T-cell (primary cell): Measurements from ENCODE around the gene PPP6C. TPM values are rescaled to one million over a fixed set of nuclear protein-coding genes. Genes with fewer than 3 reads are reported as not detected.
"Not testable (repeated sequence)": the region's sequence is repeated elsewhere in the genome, so short reads cannot be mapped to it uniquely, and the experiment has no call there.

ENCODE experiments used
- ATAC-seq, 4 experiments: fragments of 200-7000 bp in 3 of 4; fragments of 150-1000 bp in 1 of 4; cut with Tn5 transposase; replicated peaks in 1 of 4; 1 replicate in 3 of 4; 2 replicates in 1 of 4; pipeline ENCODE4 v1.10.0; 2021; ENCODE audit warnings: moderate library complexity in 3 of 4, mild to moderate bottlenecking in 2 of 4, moderate number of reproducible peaks in 1 of 4
- CTCF ChIA-PET, 2 donors: fragments of 300-600 bp; sonication (Branson Sonifier 250); formaldehyde crosslinking; loops; one replicate each; lab custom pipeline; 2022; ENCODE audit warnings: antibody characterized with exemption in 2 of 2; lab: Charles Lee
- POLR2A ChIA-PET, 2 donors: fragments of 300-600 bp; sonication (Branson Sonifier 250); formaldehyde crosslinking; loops; one replicate each; lab custom pipeline; 2022; ENCODE audit warnings: antibody characterized with exemption in 2 of 2; lab: Charles Lee
- DNase-seq, 35 experiments: peaks; one replicate each; pipeline versions ENCODE4 v3.0.0 to v3.0.0-alpha.2; 2013 to 2023
- H3K27ac ChIP-seq: one replicate; pipeline ENCODE4 v1.5.1; 2013; ENCODE audit warnings: low read length
- H3K27me3 ChIP-seq, 2 experiments: replicated peaks in 1 of 2; 1 replicate in 1 of 2; 2 replicates in 1 of 2; pipeline versions ENCODE4 v1.6.1 to v1.7.0; 2013; ENCODE audit warnings: low read length in 1 of 2, mixed read lengths in 1 of 2; ENCODE audit not compliant: control insufficient read depth in 2 of 2, insufficient read depth in 2 of 2; ENCODE audit errors: extremely low read depth in 1 of 2
- H3K36me3 ChIP-seq, 2 donors: 1 replicate in 1 of 2; 2 replicates in 1 of 2; pipeline versions ENCODE4 v1.6.1 to v1.7.0; 2013; ENCODE audit warnings: low read length in 1 of 2; ENCODE audit not compliant: control insufficient read depth in 2 of 2, insufficient read depth in 1 of 2; ENCODE audit errors: extremely low read depth in 1 of 2
- H3K4me1 ChIP-seq, 2 experiments: 1 replicate in 1 of 2; 2 replicates in 1 of 2; pipeline versions ENCODE4 v1.6.1 to v1.7.0; 2013; ENCODE audit warnings: low read length in 2 of 2, mixed read lengths in 1 of 2; ENCODE audit not compliant: insufficient read depth in 2 of 2, control insufficient read depth in 1 of 2; ENCODE audit errors: extremely low read depth in 1 of 2
- H3K4me3 ChIP-seq, 2 donors: 1 replicate in 1 of 2; 2 replicates in 1 of 2; pipeline versions ENCODE4 v1.5.1 to v1.7.0; 2013; ENCODE audit warnings: mild to moderate bottlenecking in 2 of 2, low read length in 1 of 2, moderate library complexity in 1 of 2; ENCODE audit not compliant: control insufficient read depth in 1 of 2; ENCODE audit errors: extremely low read depth in 1 of 2
- H3K9me3 ChIP-seq: 2 replicates; pipeline ENCODE4 v1.7.0; 2013
- H3K27ac Mint-ChIP-seq, 2 donors: one replicate each; pipeline ENCODE4 v1.8.0; 2020 to 2021; ENCODE audit warnings: mild to moderate bottlenecking in 2 of 2, mixed read lengths in 2 of 2
- H3K27me3 Mint-ChIP-seq, 2 donors: one replicate each; pipeline ENCODE4 v1.8.0; 2021 to 2022; ENCODE audit warnings: mixed read lengths in 2 of 2
- H3K36me3 Mint-ChIP-seq: one replicate; pipeline ENCODE4 v1.8.0; 2021; ENCODE audit warnings: mixed read lengths
- H3K4me1 Mint-ChIP-seq, 3 donors: one replicate each; pipeline ENCODE4 v1.8.0; 2020 to 2022; ENCODE audit warnings: mixed read lengths in 3 of 3, mild to moderate bottlenecking in 1 of 3
- H3K4me3 Mint-ChIP-seq, 3 donors: one replicate each; pipeline ENCODE4 v1.8.0; 2020 to 2022; ENCODE audit warnings: mild to moderate bottlenecking in 3 of 3, mixed read lengths in 3 of 3, moderate library complexity in 3 of 3
- H3K9me3 Mint-ChIP-seq, 3 donors: one replicate each; pipeline ENCODE4 v1.8.0; 2020 to 2022; ENCODE audit warnings: mixed read lengths in 3 of 3
- WGBS: methylation state at CpG from one replicate; pipeline ENCODE4 v1.1.5; 2013; ENCODE audit warnings: missing lambda C conversion rate; ENCODE audit not compliant: insufficient coverage; 5-methylcytosine and 5-hydroxymethylcytosine counted together
- total RNA-seq, 35 experiments: library from RNA in 6 of 35; stranded (reverse) in 6 of 35; fragments of 120-200 nt in 1 of 35; gene quantifications; one replicate each; pipeline versions ENCODE4 v1.2.1 to v1.2.4 and lab custom pipeline; 2013 to 2026

PPP6C gene
- total RNA-seq (10 to 100 TPM; 34.0 to 42.7 (median 37.0) TPM), total RNA-seq (lab: John Stamatoyannopoulos, UW) (49.3 to 110 (median 71.1) reads per million in 29 experiments)
- total RNA-seq (2013) = 53.0 TPM

GRCh38 chr9:125189361-125190289, at the start of gene PPP6C:
Gene PPP6C (minus strand): TSS chr9:125189803. CDS start chr9:125189718, 85 bp downstream.
- Mint-ChIP-seq H3K4me3 (peak within 1 kb of the TSS; percentile 91 to 97 (median 96)), H3K36me3 (peaks cover 8% of the 10 kb centered on the region), H3K9me3 (no peaks in the 10 kb centered on the region), H3K4me1 (peaks cover 49 to 77% (median 69%) of the 10 kb centered on the region in 3 donors), H3K27me3 (no peaks in the 10 kb centered on the region), H3K27ac (peak within 1 kb of the TSS; percentile 91 to 98)
- under 1% methylated on average over 71 of the region's 82 CpGs for WGBS
- Histone ChIP-seq H3K36me3 (no peaks in the 10 kb centered on the region), H3K4me1 (peaks cover 34 to 74% of the 10 kb centered on the region in 2 experiments), H3K9me3 (no peaks in the 10 kb centered on the region), H3K27ac (peak within 1 kb of the TSS; percentile 90), H3K4me3 (peak within 1 kb of the TSS; percentile 74 to 84), H3K27me3 (no peaks in the 10 kb centered on the region)
- CTCF ChIA-PET = interaction anchor here (0.6 to 1.2 kb wide), 3 partner anchors 10 to 327 kb away, joined by 3 read pairs; no protein-coding TSS in a partner anchor
- DNase-seq (peak; percentile 90 to 99 (median 97)), ATAC-seq (peak; percentile 92 to 95 (median 93))
- POLR2A ChIA-PET = interaction anchor here (0.7 to 1.5 kb wide), 3 partner anchors 12 to 52 kb away, joined by 4 to 5 read pairs (median 4); partner anchors contain the start of gene HSPA5 (in 1 of the 2)

DNA sequence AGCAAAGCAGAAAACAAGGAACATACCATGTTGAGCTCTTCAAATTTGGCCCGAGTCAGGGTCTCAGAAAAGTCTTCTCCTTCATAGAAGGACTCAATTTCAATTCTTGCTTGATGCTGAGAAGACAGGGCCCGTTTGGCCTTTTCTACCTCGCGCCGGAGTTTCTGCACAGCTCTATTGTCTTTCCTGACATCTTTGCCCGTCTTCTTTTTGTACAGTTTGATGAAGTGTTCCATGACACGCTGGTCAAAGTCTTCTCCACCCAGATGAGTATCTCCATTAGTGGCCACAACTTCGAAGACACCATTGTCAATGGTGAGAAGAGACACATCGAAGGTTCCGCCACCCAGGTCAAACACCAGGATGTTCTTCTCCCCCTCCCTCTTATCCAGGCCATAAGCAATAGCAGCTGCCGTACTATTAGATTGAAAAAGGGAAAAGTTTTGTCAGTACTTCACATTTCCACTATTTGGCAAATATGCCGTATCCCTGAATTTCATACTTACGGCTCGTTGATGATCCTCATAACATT, 49.4 kb upstream of the PPP6C start:
- peak overlapping the region; percentile 36 to 83 for H3K27ac Mint-ChIP-seq
- Histone ChIP-seq H3K9me3 (no peaks in the 10 kb centered on the region), H3K4me1 (peaks cover 25 to 32% of the 10 kb centered on the region in 2 experiments), H3K27ac (no peak overlapping the region), H3K36me3 (peaks cover 4 to 49% of the 10 kb centered on the region in 2 donors), H3K27me3 (no peaks in the 10 kb centered on the region), H3K4me3 (peak overlapping the region in 1 of 2 donors; percentile 0)
- ATAC-seq (no peak), DNase-seq (no peak)
- no peaks in the 10 kb centered on the region for H3K9me3 Mint-ChIP-seq
- ChIA-PET CTCF (interaction anchor here in 1 of 2 donors (1.0 to 1.2 kb wide), 2 partner anchors 16 to 23 kb away, joined by 3 read pairs; partner anchors contain the start of gene GAPVD1), POLR2A (interaction anchor here in 1 of 2 donors (0.6 to 0.9 kb wide), 2 partner anchors 9 to 28 kb away, joined by 3 read pairs; no protein-coding TSS in a partner anchor)
- WGBS = 76% methylated on average over 5 of the region's 14 CpGs
- no peaks in the 10 kb centered on the region for H3K27me3 Mint-ChIP-seq
- peak overlapping the region; percentile 92 to 100 (median 99) for H3K4me3 Mint-ChIP-seq
- H3K4me1 Mint-ChIP-seq = peaks cover 56 to 69% (median 59%) of the 10 kb centered on the region in 3 donors
- H3K36me3 Mint-ChIP-seq = peaks cover 43% of the 10 kb centered on the region

GRCh38 chr9:125238127-125238914, 48.7 kb upstream of the PPP6C start:
- 79% methylated on average over 4 of the region's 7 CpGs for WGBS
- H3K9me3 ChIP-seq = no peaks in the 10 kb centered on the region
- no peak overlapping the region for H3K27ac ChIP-seq
- H3K36me3 ChIP-seq = peaks cover 4 to 52% of the 10 kb centered on the region in 2 donors
- no peaks in the 10 kb centered on the region for H3K9me3 Mint-ChIP-seq
- POLR2A ChIA-PET = interaction anchor here (0.5 to 0.9 kb wide), 5 partner anchors 10 to 41 kb away, joined by 3 read pairs; no protein-coding TSS in a partner anchor
- H3K36me3 Mint-ChIP-seq = peaks cover 47% of the 10 kb centered on the region
- no peaks in the 10 kb centered on the region for H3K27me3 Mint-ChIP-seq
- H3K4me1 Mint-ChIP-seq = peaks cover 58 to 69% (median 59%) of the 10 kb centered on the region in 3 donors
- H3K4me1 ChIP-seq = peaks cover 25 to 32% of the 10 kb centered on the region in 2 experiments
- CTCF ChIA-PET = interaction anchor here in 1 of 2 donors (1.0 to 1.2 kb wide), 2 partner anchors 17 to 23 kb away, joined by 3 read pairs; partner anchors contain the start of gene GAPVD1
- no peaks in the 10 kb centered on the region for H3K27me3 ChIP-seq
- no peak for ATAC-seq
- H3K27ac Mint-ChIP-seq = peak overlapping the region; percentile 36 to 83
- DNase-seq = no peak
- H3K4me3 ChIP-seq = no peak overlapping the region
- H3K4me3 Mint-ChIP-seq = peak overlapping the region; percentile 92 to 100 (median 99)

DNA sequence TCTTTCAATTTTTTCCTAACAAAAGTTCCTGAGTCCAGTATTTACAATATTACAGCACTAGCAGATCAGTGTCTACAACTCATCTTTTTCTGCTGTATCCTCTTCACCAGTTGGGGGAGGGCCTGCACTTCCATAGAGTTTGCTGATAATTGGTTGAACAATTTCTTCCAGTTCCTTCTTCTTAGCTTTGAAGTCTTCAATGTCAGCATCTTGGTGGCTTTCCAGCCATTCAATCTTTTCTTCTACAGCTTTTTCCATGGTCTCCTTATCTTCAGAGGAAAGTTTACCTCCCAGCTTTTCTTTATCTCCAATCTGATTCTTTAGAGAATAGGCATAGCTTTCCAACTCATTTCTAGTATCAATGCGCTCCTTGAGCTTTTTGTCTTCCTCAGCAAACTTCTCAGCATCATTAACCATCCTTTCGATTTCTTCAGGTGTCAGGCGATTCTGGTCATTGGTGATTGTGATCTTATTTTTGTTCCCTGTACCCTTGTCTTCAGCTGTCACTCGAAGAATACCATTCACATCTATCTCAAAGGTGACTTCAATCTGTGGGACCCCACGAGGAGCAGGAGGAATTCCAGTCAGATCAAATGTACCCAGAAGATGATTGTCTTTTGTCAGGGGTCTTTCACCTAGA, 47.0 kb upstream of the PPP6C start:
- H3K36me3 Mint-ChIP-seq = peaks cover 53% of the 10 kb centered on the region
- not testable (repeated sequence) for DNase-seq

GRCh38 chr9:125235804-125236519, 46.4 kb upstream of the PPP6C start:
- peaks cover 51 to 54% (median 51%) of the 10 kb centered on the region in 3 donors for H3K4me1 Mint-ChIP-seq

More for the DNA sequence above, 47.0 kb upstream of the PPP6C start:
- CTCF ChIA-PET = interaction anchor here in 1 of 2 donors (0.7 kb wide), 1 partner anchor 138 kb away, joined by 5 read pairs; no protein-coding TSS in a partner anchor
- not testable (repeated sequence) for H3K9me3 ChIP-seq, ATAC-seq, H3K27ac ChIP-seq, H3K27me3 ChIP-seq, H3K9me3 Mint-ChIP-seq, H3K27me3 Mint-ChIP-seq, H3K4me3 ChIP-seq
- POLR2A ChIA-PET = interaction anchor here (0.5 to 1.0 kb wide), 5 partner anchors 20 to 466 kb away, joined by 4 to 9 read pairs (median 4); partner anchors contain the start of gene NR6A1 (in 1 of the 2)
- Histone ChIP-seq H3K36me3 (peaks cover 4 to 58% of the 10 kb centered on the region in 2 donors), H3K4me1 (peaks cover 25 to 28% of the 10 kb centered on the region in 2 experiments)
- Mint-ChIP-seq H3K27ac (peak overlapping the region; percentile 4 to 50), H3K4me3 (peak overlapping the region; percentile 48 to 99 (median 92)), H3K4me1 (peaks cover 51 to 61% (median 51%) of the 10 kb centered on the region in 3 donors)
- no CpG with 5 or more reads among the region's 5 CpGs for WGBS

More at GRCh38 chr9:125235804-125236519, 46.4 kb upstream of the PPP6C start:
- DNase-seq (peak in 1 of 35 experiments; percentile 14), ATAC-seq (no peak)
- Mint-ChIP-seq H3K36me3 (peaks cover 53% of the 10 kb centered on the region), H3K4me3 (peak overlapping the region; percentile 48 to 99 (median 92)), H3K27ac (peak overlapping the region; percentile 50 to 57), H3K27me3 (no peaks in the 10 kb centered on the region), H3K9me3 (no peaks in the 10 kb centered on the region)
- ChIA-PET POLR2A (interaction anchor here (0.5 to 1.0 kb wide), 6 partner anchors 41 to 359 kb away, joined by 3 to 9 read pairs (median 4); no protein-coding TSS in a partner anchor), CTCF (interaction anchor here in 1 of 2 donors (0.7 kb wide), 1 partner anchor 139 kb away, joined by 5 read pairs; no protein-coding TSS in a partner anchor)
- no CpG with 5 or more reads among the region's 5 CpGs for WGBS
- H3K36me3 ChIP-seq = peaks cover 4 to 58% of the 10 kb centered on the region in 2 donors
- H3K27ac ChIP-seq = no peak overlapping the region
- H3K4me1 ChIP-seq = peaks cover 25 to 28% of the 10 kb centered on the region in 2 experiments
- H3K4me3 ChIP-seq = no peak overlapping the region
- H3K27me3 ChIP-seq = no peaks in the 10 kb centered on the region
- H3K9me3 ChIP-seq = no peaks in the 10 kb centered on the region
